Endothelial cell (in vitro differentiated cells): ENCODE data around the gene USH2A. TPM values are rescaled to one million over a fixed set of nuclear protein-coding genes. Genes with fewer than 3 reads are reported as not detected.

Experiments used
- DNase-seq: peaks from one replicate; pipeline ENCODE4 v3.0.0; 2021; ENCODE audit warnings: low spot score
- H3K27ac Mint-ChIP-seq: one replicate; pipeline ENCODE4 v1.8.0; 2021; ENCODE audit warnings: mixed read lengths, inconsistent platforms; ENCODE audit not compliant: unreplicated experiment
- H3K27me3 Mint-ChIP-seq: one replicate; pipeline ENCODE4 v1.8.0; 2021; ENCODE audit warnings: mild to moderate bottlenecking, moderate library complexity, mixed read lengths, inconsistent platforms; ENCODE audit not compliant: unreplicated experiment
- H3K36me3 Mint-ChIP-seq: one replicate; pipeline ENCODE4 v1.8.0; 2021; ENCODE audit warnings: mild to moderate bottlenecking, low read depth, mixed read lengths, inconsistent platforms; ENCODE audit not compliant: unreplicated experiment
- H3K4me1 Mint-ChIP-seq: one replicate; pipeline ENCODE4 v1.8.0; 2021; ENCODE audit warnings: mild to moderate bottlenecking, mixed read lengths, inconsistent platforms; ENCODE audit not compliant: unreplicated experiment
- H3K4me3 Mint-ChIP-seq: one replicate; pipeline ENCODE4 v1.8.0; 2021; ENCODE audit warnings: mild to moderate bottlenecking, mixed read lengths, inconsistent platforms; ENCODE audit not compliant: unreplicated experiment
- H3K9me3 Mint-ChIP-seq: one replicate; pipeline ENCODE4 v1.8.0; 2021; ENCODE audit warnings: mixed read lengths, inconsistent platforms; ENCODE audit not compliant: unreplicated experiment
- CTCF ChIP-seq: fragments of 200-600 bp; sonication (generic); IDR thresholded peaks from one replicate; pipeline ENCODE4 v1.5.0; 2021; ENCODE audit warnings: antibody characterized with exemption; ENCODE audit not compliant: unreplicated experiment
- total RNA-seq: library from RNA; stranded (reverse); fragmentation: NEBNext Ultra II Directional; extraction: Animal tissue kit (Norgen Biotek cat#: 25700); gene quantifications from one replicate; pipeline ENCODE4 v1.2.1, GENCODE V29; 2021; ENCODE audit not compliant: unreplicated experiment

USH2A gene
- total RNA-seq, 1 donor from 2014 or later = not detected

- Mint-ChIP-seq H3K27me3 (no peaks in the 10 kb centered on the region), H3K4me1 (peaks cover 16% of the 10 kb centered on the region), H3K27ac (no peak overlapping the region), H3K36me3 (no peaks in the 10 kb centered on the region), H3K4me3 (no peak overlapping the region), H3K9me3 (no peaks in the 10 kb centered on the region)
- no peak for DNase-seq
- no peak for TF ChIP-seq CTCF
These were observed 547.5 kb downstream of the USH2A start for GRCh38 chr1:215875712-215876111.

- H3K4me3 Mint-ChIP-seq = no peak overlapping the region
- H3K27ac Mint-ChIP-seq = no peak overlapping the region
- DNase-seq = no peak
- H3K27me3 Mint-ChIP-seq = no peaks in the 10 kb centered on the region
- H3K36me3 Mint-ChIP-seq = no peaks in the 10 kb centered on the region
- TF ChIP-seq CTCF = no peak
- H3K4me1 Mint-ChIP-seq = peaks cover 16% of the 10 kb centered on the region
- no peaks in the 10 kb centered on the region for H3K9me3 Mint-ChIP-seq
These were observed 548.0 kb downstream of the USH2A start for GRCh38 chr1:215875236-215875635.

GRCh38 chr1:215872658-215873057 lies 550.6 kb downstream of the USH2A start:
- no peak for TF ChIP-seq CTCF
- Mint-ChIP-seq H3K4me3 (no peak overlapping the region), H3K36me3 (no peaks in the 10 kb centered on the region), H3K27me3 (no peaks in the 10 kb centered on the region), H3K9me3 (no peaks in the 10 kb centered on the region), H3K4me1 (peaks cover 16% of the 10 kb centered on the region), H3K27ac (no peak overlapping the region)
- DNase-seq = no peak

GRCh38 chr1:215868500-215868899 lies 554.7 kb downstream of the USH2A start:
- no peaks in the 10 kb centered on the region for H3K4me1 Mint-ChIP-seq
- no peak overlapping the region for H3K4me3 Mint-ChIP-seq
- no peaks in the 10 kb centered on the region for H3K9me3 Mint-ChIP-seq
- H3K36me3 Mint-ChIP-seq = no peaks in the 10 kb centered on the region
- TF ChIP-seq CTCF = no peak
- H3K27me3 Mint-ChIP-seq = no peaks in the 10 kb centered on the region
- no peak overlapping the region for H3K27ac Mint-ChIP-seq
- DNase-seq = no peak

- H3K27me3 Mint-ChIP-seq = no peaks in the 10 kb centered on the region
- no peak for TF ChIP-seq CTCF
- H3K4me3 Mint-ChIP-seq = no peak overlapping the region
- no peaks in the 10 kb centered on the region for H3K4me1 Mint-ChIP-seq
- H3K9me3 Mint-ChIP-seq = no peaks in the 10 kb centered on the region
- H3K36me3 Mint-ChIP-seq = no peaks in the 10 kb centered on the region
- DNase-seq = no peak
- no peak overlapping the region for H3K27ac Mint-ChIP-seq
These were observed 558.2 kb downstream of the USH2A start for GRCh38 chr1:215865060-215865459.
